GM23338 (cell line): ENCODE data around the gene KLHL17. TPM values are rescaled to one million over a fixed set of nuclear protein-coding genes. Genes with fewer than 3 reads are reported as not detected.

Experiments used
- ATAC-seq: fragments of 200-7000 bp; cut with Tn5 transposase; 3 replicates; pipeline ENCODE4 v1.9.1; 2020
- DNase-seq: peaks from one replicate; pipeline ENCODE4 v3.0.0-alpha.2; 2015; ENCODE audit warnings: low spot score
- H2AFZ ChIP-seq: fragments of 200-600 bp; sonication (generic); 2 replicates; pipeline ENCODE4 v1.8.0; 2016; ENCODE audit warnings: antibody characterized with exemption, mild to moderate bottlenecking, moderate library complexity
- H3F3A ChIP-seq: fragments of 200-600 bp; sonication (generic); replicated peaks from 2 replicates; pipeline ENCODE4 v1.8.0; 2017; ENCODE audit warnings: antibody characterized with exemption, mixed run types, low read depth
- H3K27ac ChIP-seq: fragments of 200-600 bp; sonication (generic); 2 replicates; pipeline ENCODE4 v1.6.1; 2016; ENCODE audit warnings: low read depth
- H3K27me3 ChIP-seq: fragments of 200-600 bp; sonication (generic); 2 replicates; pipeline ENCODE4 v1.8.0; 2016; ENCODE audit warnings: mild to moderate bottlenecking, mixed run types, moderate library complexity; ENCODE audit not compliant: insufficient read depth
- H3K36me3 ChIP-seq: fragments of 200-600 bp; sonication (generic); 2 replicates; pipeline ENCODE4 v1.8.0; 2016; ENCODE audit warnings: mild to moderate bottlenecking; ENCODE audit not compliant: insufficient read depth
- H3K4me1 ChIP-seq: fragments of 200-600 bp; sonication (generic); 2 replicates; pipeline ENCODE4 v1.8.0; 2016; ENCODE audit warnings: mild to moderate bottlenecking, moderate library complexity; ENCODE audit not compliant: insufficient read depth
- H3K4me2 ChIP-seq: fragments of 200-600 bp; sonication (generic); 2 replicates; pipeline ENCODE4 v1.7.1; 2017; ENCODE audit warnings: mixed run types
- H3K4me3 ChIP-seq: fragments of 200-600 bp; sonication (generic); 2 replicates; pipeline ENCODE4 v1.6.1; 2016; ENCODE audit warnings: mixed run types
- H3K79me2 ChIP-seq: fragments of 200-600 bp; sonication (generic); replicated peaks from 2 replicates; pipeline ENCODE4 v1.8.0; 2017; ENCODE audit warnings: mild to moderate bottlenecking; ENCODE audit not compliant: insufficient read depth
- H3K9me2 ChIP-seq: fragments of 200-600 bp; sonication (generic); 2 replicates; pipeline ENCODE4 v1.8.0; 2017; ENCODE audit not compliant: insufficient read depth
- H4K20me1 ChIP-seq: fragments of 200-600 bp; sonication (generic); replicated peaks from 2 replicates; pipeline ENCODE4 v1.8.0; 2017; ENCODE audit warnings: mild to moderate bottlenecking; ENCODE audit not compliant: insufficient read depth
- H3K27ac Mint-ChIP-seq: 2 replicates; pipeline ENCODE4 v1.8.0; 2020; ENCODE audit warnings: inconsistent platforms, mild to moderate bottlenecking, moderate library complexity, mixed read lengths
- H3K27me3 Mint-ChIP-seq: 3 replicates; pipeline ENCODE4 v1.8.0; 2022; ENCODE audit warnings: low read depth, mild to moderate bottlenecking, moderate library complexity, mixed read lengths, inconsistent platforms; ENCODE audit not compliant: insufficient read depth, poor library complexity
- H3K36me3 Mint-ChIP-seq: 3 replicates; pipeline ENCODE4 v1.8.0; 2021; ENCODE audit warnings: low read depth, mild to moderate bottlenecking, inconsistent platforms, moderate library complexity, mixed read lengths
- H3K4me1 Mint-ChIP-seq: 3 replicates; pipeline ENCODE4 v1.8.0; 2020; ENCODE audit warnings: mild to moderate bottlenecking, inconsistent platforms, mixed read lengths
- H3K4me3 Mint-ChIP-seq: 3 replicates; pipeline ENCODE4 v1.8.0; 2021; ENCODE audit warnings: moderate library complexity, mild to moderate bottlenecking, inconsistent platforms, mixed read lengths
- H3K9me3 Mint-ChIP-seq: 3 replicates; pipeline ENCODE4 v1.8.0; 2020; ENCODE audit warnings: moderate library complexity, mild to moderate bottlenecking, inconsistent platforms, mixed read lengths
- CREB1 ChIP-seq: fragments of 250-450 bp; sonication (Bioruptor Pico); IDR thresholded peaks from 2 replicates; pipeline ENCODE4 v1.5.0; 2020; ENCODE audit warnings: low read depth, mild to moderate bottlenecking, moderate library complexity
- ETS1 ChIP-seq: IDR thresholded peaks from 2 replicates; pipeline ENCODE4 v1.6.1; 2016; ENCODE audit warnings: antibody characterized with exemption
- EZH2 ChIP-seq: fragments of 200-600 bp; sonication (generic); IDR thresholded peaks from one replicate; pipeline ENCODE4 v1.8.0; 2017; ENCODE audit warnings: antibody characterized with exemption, mild to moderate bottlenecking, low read depth; ENCODE audit not compliant: unreplicated experiment
- JUNB ChIP-seq: IDR thresholded peaks from one replicate; pipeline ENCODE4 v1.6.1; 2016; ENCODE audit warnings: antibody characterized with exemption; ENCODE audit not compliant: unreplicated experiment
- NANOG ChIP-seq: IDR thresholded peaks from 2 replicates; pipeline ENCODE4 v1.6.1; 2016; ENCODE audit warnings: antibody characterized with exemption, borderline replicate concordance
- POLR2AphosphoS5 ChIP-seq: IDR thresholded peaks from 2 replicates; pipeline ENCODE4 v1.6.1; 2016; ENCODE audit warnings: antibody characterized with exemption, low read depth
- STAT1 ChIP-seq: IDR thresholded peaks from one replicate; pipeline ENCODE4 v1.6.1; 2016; ENCODE audit warnings: antibody characterized with exemption; ENCODE audit not compliant: unreplicated experiment
- ZNF462 ChIP-seq: fragments of 250-450 bp; sonication (Bioruptor Pico); IDR thresholded peaks from 2 replicates; pipeline ENCODE4 v1.5.0; 2020; ENCODE audit warnings: mild to moderate bottlenecking, moderate library complexity
- polyA plus RNA-seq: library from polyadenylated mRNA; unstranded; fragments of >200 nt; fragmentation: Nextera tagmentation; extraction: Ambion mirVana; gene quantifications from 2 replicates; pipeline ENCODE4 v1.2.1, GENCODE V29; 2016
- total RNA-seq: library from RNA; depleted of rRNA; stranded (reverse); fragments of >200 nt; shearing (Covaris generic); gene quantifications from 2 replicates; pipeline ENCODE4 v1.2.3, GENCODE V29; 2014

Gene KLHL17
- total and polyA plus RNA-seq, 2 experiments from 2014 or later = 16.5 to 37.1 TPM

- TF ChIP-seq ZNF462 (CRISPR knock-in tag) = no peak
Observed at GRCh38 chr1:956636-957035, 3.7 kb upstream of the KLHL17 start (continued).

DNA sequence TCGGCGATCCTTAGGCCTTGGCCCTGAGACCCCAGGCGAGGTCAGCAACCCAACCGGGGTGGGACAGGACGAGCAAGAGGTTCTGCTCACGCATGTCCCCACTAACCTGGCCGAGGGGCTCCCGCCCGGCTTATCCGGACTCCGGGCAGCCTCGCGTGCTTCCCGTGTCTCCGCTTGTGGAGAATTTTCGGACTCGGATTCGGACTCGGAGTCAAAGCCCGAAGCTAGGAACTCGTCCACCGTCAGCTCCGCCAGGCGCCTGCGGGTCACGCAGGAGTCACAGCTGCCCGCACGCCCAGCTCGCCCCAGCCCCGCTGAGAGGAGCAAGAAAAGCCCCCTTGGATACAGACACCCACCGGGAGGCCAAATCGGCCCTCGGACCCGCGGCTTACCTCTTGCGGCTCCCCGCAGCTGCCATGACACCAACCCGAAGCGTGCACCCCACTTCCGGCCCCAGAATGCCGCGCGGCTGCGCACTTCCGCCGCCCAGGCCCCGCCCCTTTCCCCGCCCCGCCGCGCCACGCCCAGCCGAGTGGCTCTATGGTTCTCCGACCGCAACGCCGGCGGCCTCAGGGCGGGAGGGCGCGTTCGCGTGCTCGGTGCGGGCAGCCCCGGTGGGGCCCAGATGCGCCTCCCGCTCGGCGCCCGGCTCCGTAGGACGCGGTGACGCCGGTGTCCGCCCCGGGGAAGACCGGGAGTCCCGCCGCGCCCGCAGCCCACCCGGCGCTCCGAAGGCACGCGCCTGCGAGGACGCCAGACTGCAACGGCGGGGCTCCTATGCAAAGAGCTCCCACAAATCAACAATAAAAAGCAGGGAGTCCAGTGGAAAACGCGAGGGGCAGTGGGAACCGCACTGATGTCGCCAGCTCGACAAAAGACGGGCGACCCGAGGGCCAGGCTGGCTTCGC is 1.3 kb upstream of the KLHL17 start, which contains the start of gene NOC2L:
TSS of gene NOC2L (minus strand) at position 434 of the 908 bp plus-strand sequence. CDS start at position 418, 16 bp downstream.
- Histone ChIP-seq H2AFZ (peak within 1 kb of the TSS; percentile 90), H3K4me1 (no peaks in the 10 kb centered on the region; the same call in 1 of the 2 replicates), H3K4me3 (peak within 1 kb of the TSS; percentile 97), H3K79me2 (peaks cover 18% of the 10 kb centered on the region), H3K27me3 (peaks cover 11% of the 10 kb centered on the region), H3F3A (no peaks in the 10 kb centered on the region), H3K9me2 (no peaks in the 10 kb centered on the region), H3K27ac (no peak within 1 kb of the TSS), H3K4me2 (peak within 1 kb of the TSS; percentile 100), H3K36me3 (peaks cover 13% of the 10 kb centered on the region; the same call in 1 of the 2 replicates), H4K20me1 (peaks cover 4% of the 10 kb centered on the region; the same call in 1 of the 2 replicates)
- Mint-ChIP-seq H3K4me3 (peak within 1 kb of the TSS; percentile 93), H3K4me1 (peaks cover 8% of the 10 kb centered on the region), H3K27me3 (peaks cover 30% of the 10 kb centered on the region), H3K9me3 (no peaks in the 10 kb centered on the region; the same call in 2 of the 3 replicates), H3K36me3 (peaks cover 33% of the 10 kb centered on the region), H3K27ac (peak within 1 kb of the TSS; percentile 63)
- TF ChIP-seq POLR2AphosphoS5 (peak; percentile 58), STAT1 (no peak), CREB1 (CRISPR knock-in tag) (peak; percentile 52), JUNB (no peak), EZH2 (no peak), NANOG (no peak), ETS1 (0 out of 2 replicates have a peak, but pooled peaks have one; percentile 41)
- peak; percentile 86 for ATAC-seq
- peak; percentile 91 for DNase-seq
